Measurements from ENCODE around the gene ITGB4. TPM values are rescaled to one million over a fixed set of nuclear protein-coding genes. Genes with fewer than 3 reads are reported as not detected.
A peak's percentile ranks its signal among the peaks of the same experiment; 100 is the strongest.

The ITGB4 gene
- total RNA-seq, 1 donor from 2014 or later, result 0.54 TPM

- Mint-ChIP-seq H3K27me3 (ENCODE audit: unreplicated experiment) (peaks cover 10% of the 10 kb centered on the region), H3K4me1 (ENCODE audit: unreplicated experiment) (no peaks in the 10 kb centered on the region), H3K4me3 (ENCODE audit: unreplicated experiment) (no peak overlapping the region), H3K27ac (ENCODE audit: unreplicated experiment) (no peak overlapping the region), H3K36me3 (ENCODE audit: low read depth, unreplicated experiment) (no peaks in the 10 kb centered on the region), H3K9me3 (ENCODE audit: unreplicated experiment) (no peaks in the 10 kb centered on the region)
- TF ChIP-seq CTCF (IDR thresholded peaks at IDR 0.05; ENCODE audit: unreplicated experiment), result no peak
- no peak for DNase-seq (ENCODE audit: low spot score)
Measured at GRCh38 chr17:75763269-75763607, 42.0 kb downstream of the ITGB4 start.

GRCh38 chr17:75763613-75764416 lies 42.6 kb downstream of the ITGB4 start:
- no peak for DNase-seq (ENCODE audit: low spot score)
- H3K36me3 Mint-ChIP-seq (ENCODE audit: low read depth, unreplicated experiment), result no peaks in the 10 kb centered on the region
- peaks cover 9% of the 10 kb centered on the region for H3K27me3 Mint-ChIP-seq (ENCODE audit: unreplicated experiment)
- H3K4me1 Mint-ChIP-seq (ENCODE audit: unreplicated experiment), result no peaks in the 10 kb centered on the region
- no peak overlapping the region for H3K4me3 Mint-ChIP-seq (ENCODE audit: unreplicated experiment)
- no peaks in the 10 kb centered on the region for H3K9me3 Mint-ChIP-seq (ENCODE audit: unreplicated experiment)
- H3K27ac Mint-ChIP-seq (ENCODE audit: unreplicated experiment), result no peak overlapping the region
- TF ChIP-seq CTCF (IDR thresholded peaks at IDR 0.05; ENCODE audit: unreplicated experiment), result no peak

DNA sequence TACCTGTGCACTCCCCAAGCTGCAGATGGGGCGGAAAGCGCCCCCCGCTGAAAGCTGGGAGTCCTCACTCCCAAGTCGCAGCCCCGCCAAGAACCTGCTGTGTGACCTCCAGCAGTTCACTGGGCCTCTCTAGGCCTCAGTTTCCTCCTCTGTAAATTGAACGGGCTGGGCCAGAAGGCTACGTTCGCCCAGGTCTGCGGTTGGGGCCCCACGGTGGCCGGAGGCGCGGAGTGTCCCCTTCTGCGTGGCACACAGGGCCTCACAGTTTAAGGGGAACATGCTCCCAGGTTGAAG lies 43.1 kb downstream of the ITGB4 start:
- Mint-ChIP-seq H3K27me3 (ENCODE audit: unreplicated experiment) (peaks cover 8% of the 10 kb centered on the region), H3K4me3 (ENCODE audit: unreplicated experiment) (no peak overlapping the region), H3K4me1 (ENCODE audit: unreplicated experiment) (no peaks in the 10 kb centered on the region), H3K9me3 (ENCODE audit: unreplicated experiment) (no peaks in the 10 kb centered on the region), H3K27ac (ENCODE audit: unreplicated experiment) (no peak overlapping the region), H3K36me3 (ENCODE audit: low read depth, unreplicated experiment) (no peaks in the 10 kb centered on the region)
- no peak for TF ChIP-seq CTCF (IDR thresholded peaks at IDR 0.05; ENCODE audit: unreplicated experiment)
- DNase-seq (ENCODE audit: low spot score), result no peak

- Mint-ChIP-seq H3K27me3 (ENCODE audit: unreplicated experiment) (peaks cover 8% of the 10 kb centered on the region), H3K36me3 (ENCODE audit: low read depth, unreplicated experiment) (no peaks in the 10 kb centered on the region), H3K9me3 (ENCODE audit: unreplicated experiment) (no peaks in the 10 kb centered on the region), H3K27ac (ENCODE audit: unreplicated experiment) (peak within 1 kb of the TSS; percentile 48), H3K4me3 (ENCODE audit: unreplicated experiment) (peak within 1 kb of the TSS; percentile 51), H3K4me1 (ENCODE audit: unreplicated experiment) (no peaks in the 10 kb centered on the region)
- DNase-seq (ENCODE audit: low spot score), result peak; percentile 62
- no peak for TF ChIP-seq CTCF (IDR thresholded peaks at IDR 0.05; ENCODE audit: unreplicated experiment)
Measured at GRCh38 chr17:75764711-75765421, 43.6 kb downstream of the ITGB4 start, which contains the start of gene GALK1. Gene GALK1, minus strand, starts transcription at chr17:75765192. Its CDS starts 56 bp downstream, at chr17:75765136.

GRCh38 chr17:75765981-75766380 lies 44.7 kb downstream of the ITGB4 start:
- no peak for DNase-seq (ENCODE audit: low spot score)
- H3K4me1 Mint-ChIP-seq (ENCODE audit: unreplicated experiment), result no peaks in the 10 kb centered on the region
- no peaks in the 10 kb centered on the region for H3K9me3 Mint-ChIP-seq (ENCODE audit: unreplicated experiment)
- TF ChIP-seq CTCF (IDR thresholded peaks at IDR 0.05; ENCODE audit: unreplicated experiment), result no peak
- no peaks in the 10 kb centered on the region for H3K36me3 Mint-ChIP-seq (ENCODE audit: low read depth, unreplicated experiment)
- no peak overlapping the region for H3K27ac Mint-ChIP-seq (ENCODE audit: unreplicated experiment)
- H3K27me3 Mint-ChIP-seq (ENCODE audit: unreplicated experiment), result peaks cover 8% of the 10 kb centered on the region
- no peak overlapping the region for H3K4me3 Mint-ChIP-seq (ENCODE audit: unreplicated experiment)

Data from endothelial cell (in vitro differentiated cells).